Measurements from ENCODE around the gene MCOLN3.
"Not testable (repeated sequence)": the region's sequence is repeated elsewhere in the genome, so short reads cannot be mapped to it uniquely, and the experiment has no call there.

MCOLN3 gene

GRCh38 chr1:85028151-85028550 is 20.1 kb downstream of the MCOLN3 start:
- no peak for TF ChIP-seq CTCF (IDR thresholded peaks at IDR 0.05; ENCODE audit: insufficient read depth, missing control alignments)
- FAIRE-seq, result no peak
- no peak for DNase-seq (ENCODE audit: insufficient read length, low spot score)

GRCh38 chr1:85027242-85027983 is 20.9 kb downstream of the MCOLN3 start:
- no peak for DNase-seq (ENCODE audit: insufficient read length, low spot score)
- FAIRE-seq, result no peak
- TF ChIP-seq CTCF (IDR thresholded peaks at IDR 0.05; ENCODE audit: insufficient read depth, missing control alignments), result no peak

GRCh38 chr1:85025940-85026339 is 22.4 kb downstream of the MCOLN3 start:
- DNase-seq (ENCODE audit: insufficient read length, low spot score) (no peak), FAIRE-seq (peak; percentile 88)
- no peak for TF ChIP-seq CTCF (IDR thresholded peaks at IDR 0.05; ENCODE audit: insufficient read depth, missing control alignments)

- FAIRE-seq, result no peak
- DNase-seq (ENCODE audit: insufficient read length, low spot score), result no peak
- no peak for TF ChIP-seq CTCF (IDR thresholded peaks at IDR 0.05; ENCODE audit: insufficient read depth, missing control alignments)
These were observed 23.6 kb downstream of the MCOLN3 start for GRCh38 chr1:85024736-85025135.

DNA sequence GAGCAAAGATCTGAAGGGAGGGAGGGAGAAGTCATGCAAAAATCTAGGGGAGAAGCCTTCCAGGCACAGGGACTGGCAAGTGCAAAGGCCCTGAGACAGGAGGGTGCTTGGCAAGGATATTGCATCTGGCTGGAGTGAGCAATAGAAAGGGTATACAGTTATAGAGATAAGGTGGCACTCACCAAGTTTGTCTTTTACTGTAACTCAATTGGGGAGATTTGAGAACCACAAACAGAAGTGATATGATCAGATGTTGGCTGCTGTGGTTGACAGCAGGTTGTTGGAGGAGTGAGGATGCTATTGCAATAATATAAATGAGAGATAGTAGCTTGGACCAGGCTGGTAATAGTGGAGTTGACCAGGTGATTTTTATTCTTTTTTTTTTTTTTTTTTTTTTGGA is 25.6 kb downstream of the MCOLN3 start:
- TF ChIP-seq CTCF (IDR thresholded peaks at IDR 0.05; ENCODE audit: insufficient read depth, missing control alignments), result no peak
- DNase-seq (ENCODE audit: insufficient read length, low spot score), result no peak
- FAIRE-seq, result no peak

DNA sequence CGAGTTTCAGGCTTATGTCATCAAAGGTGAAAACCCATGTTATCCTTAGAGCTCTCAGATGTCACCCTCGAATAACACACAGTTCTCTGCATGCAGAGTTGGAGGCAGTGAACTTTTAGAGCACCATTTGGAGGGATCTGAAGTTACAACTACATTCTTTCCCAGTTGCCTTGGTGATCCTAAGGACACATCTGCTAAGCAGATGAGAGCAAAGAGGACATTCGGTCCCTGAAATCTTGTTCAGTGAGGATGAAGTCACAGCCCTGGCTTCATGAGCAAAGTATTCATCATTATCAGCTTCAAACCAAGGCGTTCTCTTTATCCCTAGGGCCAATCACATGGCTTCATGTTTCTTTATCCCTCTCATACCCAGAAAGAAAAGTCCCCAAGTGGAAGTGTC is 28.3 kb downstream of the MCOLN3 start:
- FAIRE-seq, result no peak
- no peak for TF ChIP-seq CTCF (IDR thresholded peaks at IDR 0.05; ENCODE audit: insufficient read depth, missing control alignments)

GRCh38 chr1:85015826-85016225 is 32.5 kb downstream of the MCOLN3 start:
- no peak for TF ChIP-seq CTCF (IDR thresholded peaks at IDR 0.05; ENCODE audit: insufficient read depth, missing control alignments)
- FAIRE-seq, result no peak

More for the DNA sequence above, 28.3 kb downstream of the MCOLN3 start:
- no peak for DNase-seq (ENCODE audit: insufficient read length, low spot score)

DNA sequence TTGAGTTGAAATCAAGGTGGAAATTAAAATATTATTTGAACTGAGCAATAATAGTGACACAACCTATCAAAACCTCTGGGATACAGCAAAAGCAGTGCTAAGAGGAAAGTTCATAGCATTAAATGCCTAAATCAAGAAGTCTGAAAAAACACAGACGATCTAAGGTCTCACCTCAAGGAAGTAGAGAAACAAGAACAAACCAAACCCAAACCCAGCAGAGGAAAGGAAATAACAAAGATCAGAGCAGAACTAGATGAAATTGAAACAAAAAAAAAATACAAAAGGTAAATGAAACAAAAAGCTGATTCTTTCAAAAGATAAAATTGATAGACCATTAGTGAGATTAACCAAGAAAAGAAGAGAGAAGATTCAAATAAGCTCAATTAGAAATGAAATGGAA is 42.7 kb downstream of the MCOLN3 start:
- DNase-seq (ENCODE audit: insufficient read length, low spot score); FAIRE-seq: not testable (repeated sequence)

More at GRCh38 chr1:85015826-85016225, 32.5 kb downstream of the MCOLN3 start:
- no peak for DNase-seq (ENCODE audit: insufficient read length, low spot score)

Measured in D721Med (cell line).